Umbilical cord (tissue), 2 donors: ENCODE measurements around the gene ADCYAP1. TPM values are rescaled to one million over a fixed set of nuclear protein-coding genes. Genes with fewer than 3 reads are reported as not detected.

Source experiments
- DNase-seq: peaks from one replicate; pipeline ENCODE4 v3.0.0-alpha.2; 2015; ENCODE audit warnings: low spot score
- total RNA-seq: library from RNA; depleted of rRNA; stranded (reverse); fragments of >200 nt; gene quantifications from one replicate; pipeline ENCODE4 v1.2.3, GENCODE V29; 2014; ENCODE audit warnings: low replicate concordance; ENCODE audit not compliant: insufficient read depth

Gene ADCYAP1
- total RNA-seq, 1 donor from 2014 or later = 2.9 TPM

- DNase-seq = no peak
These were observed 4.4 kb downstream of the ADCYAP1 start for GRCh38 chr18:908758-909724.

DNA sequence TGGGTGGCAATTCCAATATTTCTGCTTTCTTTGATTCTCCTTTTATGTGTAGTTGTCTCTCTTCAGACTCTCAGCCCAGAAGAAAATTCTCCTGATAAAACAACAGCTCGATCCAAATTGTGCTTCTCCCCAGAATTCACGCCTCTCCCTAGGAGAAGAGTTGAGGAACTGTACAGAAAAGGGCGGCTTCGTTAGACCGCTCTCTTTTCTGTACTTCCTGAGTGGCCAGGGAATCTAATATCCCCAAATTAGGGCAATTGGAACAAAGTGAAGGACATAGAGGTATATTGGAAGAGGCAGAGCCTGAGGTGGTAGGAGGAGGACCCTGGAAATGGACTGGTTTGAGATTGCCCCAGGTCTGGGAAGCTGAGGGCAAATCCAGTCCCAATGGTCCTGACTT, 5.6 kb downstream of the ADCYAP1 start:
- DNase-seq = no peak

GRCh38 chr18:911025-911424, 6.4 kb downstream of the ADCYAP1 start:
- DNase-seq = no peak

DNA sequence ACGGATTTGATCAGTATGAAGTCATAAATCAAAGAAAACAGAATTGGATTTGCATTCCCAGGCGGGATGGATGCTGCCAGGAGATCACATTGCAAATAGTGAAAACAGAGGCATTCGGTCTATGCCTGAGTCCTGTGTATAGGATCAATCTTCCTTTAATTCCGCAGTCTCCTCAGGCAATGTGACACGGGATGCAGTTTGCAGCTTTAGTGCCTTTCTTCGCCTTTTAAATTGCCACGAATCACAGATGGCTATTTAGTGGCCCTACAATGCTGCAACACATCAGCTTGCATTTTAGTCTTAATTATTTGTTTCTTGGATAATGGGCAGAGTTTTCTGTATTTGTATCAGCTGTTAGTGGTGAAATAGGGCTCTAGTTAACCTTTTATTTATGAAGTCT, 6.8 kb downstream of the ADCYAP1 start:
- no peak for DNase-seq

DNA sequence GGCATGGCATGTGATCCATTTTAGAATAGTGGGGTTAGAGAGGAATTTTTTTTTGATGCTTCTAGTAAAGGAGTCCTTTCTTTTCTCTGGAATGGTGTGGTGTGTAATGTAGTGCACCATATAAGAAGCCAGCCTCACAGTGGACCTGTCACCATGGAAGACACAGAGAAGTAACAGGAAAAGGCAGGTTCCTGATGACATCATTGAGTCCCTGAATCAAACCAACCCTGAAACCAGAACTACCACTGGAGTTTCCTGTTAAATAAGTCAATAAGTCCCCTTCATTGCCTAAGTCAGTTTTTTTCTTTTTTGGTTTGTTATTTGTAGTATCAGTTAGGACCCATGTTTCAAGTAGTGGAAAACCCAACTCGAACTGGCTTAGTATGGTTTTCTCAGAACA, 11.9 kb downstream of the ADCYAP1 start:
- no peak for DNase-seq

DNA sequence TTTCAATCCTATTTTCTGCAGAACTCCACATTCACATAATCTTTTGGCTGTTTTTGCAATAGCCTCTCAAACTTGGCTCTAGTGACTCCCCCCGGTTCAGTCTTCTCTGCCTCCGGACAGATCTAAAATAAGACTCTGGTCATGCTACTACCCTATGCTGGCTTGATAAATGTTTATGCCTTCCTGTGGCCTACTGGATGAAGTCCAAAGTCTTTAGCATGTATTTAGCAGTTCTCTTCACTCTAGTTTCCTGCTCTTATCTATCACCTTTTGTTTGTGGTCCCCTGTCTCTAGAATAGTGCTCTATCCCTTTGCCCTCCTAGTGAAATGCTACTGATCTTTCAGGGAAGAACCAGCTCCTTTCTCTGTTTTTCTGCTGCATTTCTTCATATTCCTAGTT, 14.4 kb downstream of the ADCYAP1 start:
- no peak for DNase-seq

DNA sequence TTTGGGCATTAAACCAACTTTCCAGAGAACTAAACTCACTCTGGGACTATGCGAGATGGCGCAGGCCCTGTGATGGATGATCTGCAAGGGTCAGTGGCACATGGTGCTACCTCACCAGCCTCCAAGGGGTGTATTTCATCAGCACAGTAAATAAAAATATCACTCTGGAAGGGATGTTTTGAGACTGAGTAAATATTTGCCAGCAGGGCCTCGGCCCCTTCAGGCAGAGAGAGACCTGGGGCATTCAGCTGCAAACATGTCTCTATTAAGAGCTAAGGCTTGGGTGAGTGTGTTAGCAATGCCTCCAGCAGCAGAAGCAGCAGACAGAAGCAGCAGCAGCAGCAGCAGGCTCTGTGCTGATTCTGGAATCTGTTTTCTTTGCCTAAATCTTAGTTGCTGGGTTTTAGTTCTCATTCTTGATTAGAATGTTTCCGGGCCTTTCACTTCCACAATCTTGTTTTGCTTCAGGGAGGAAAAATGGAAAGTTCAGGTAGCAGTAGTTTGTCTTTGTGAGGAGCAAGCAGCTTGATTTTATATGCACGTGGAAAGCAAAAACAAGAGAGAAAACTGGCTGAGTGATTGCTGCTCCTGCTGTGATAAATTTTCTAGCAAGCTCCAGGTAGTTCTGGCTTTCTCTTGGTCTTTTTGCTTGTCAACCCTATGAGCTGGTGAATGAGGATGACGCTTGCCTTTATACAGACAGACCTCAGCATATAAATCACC, 18.6 kb downstream of the ADCYAP1 start:
- no peak for DNase-seq

DNA sequence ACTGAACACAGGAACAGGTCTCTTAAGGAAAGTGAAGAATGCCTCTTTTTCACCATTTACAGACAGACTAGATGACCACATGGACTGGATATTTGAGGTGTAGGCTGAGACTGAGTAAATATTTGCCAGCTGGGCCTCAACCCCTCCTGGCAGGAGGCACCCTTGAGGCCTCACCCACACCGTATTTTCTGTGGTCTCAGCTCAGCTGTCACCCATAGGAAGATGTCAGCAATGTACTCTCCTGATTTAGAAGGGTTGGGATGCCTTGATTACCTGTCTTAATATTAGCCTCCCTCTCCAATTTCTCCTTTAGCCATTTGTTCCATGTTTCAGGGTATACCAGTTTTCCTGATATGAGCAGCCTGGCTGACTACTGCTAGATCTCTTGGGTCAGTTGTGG, 20.3 kb downstream of the ADCYAP1 start:
- DNase-seq = no peak

DNA sequence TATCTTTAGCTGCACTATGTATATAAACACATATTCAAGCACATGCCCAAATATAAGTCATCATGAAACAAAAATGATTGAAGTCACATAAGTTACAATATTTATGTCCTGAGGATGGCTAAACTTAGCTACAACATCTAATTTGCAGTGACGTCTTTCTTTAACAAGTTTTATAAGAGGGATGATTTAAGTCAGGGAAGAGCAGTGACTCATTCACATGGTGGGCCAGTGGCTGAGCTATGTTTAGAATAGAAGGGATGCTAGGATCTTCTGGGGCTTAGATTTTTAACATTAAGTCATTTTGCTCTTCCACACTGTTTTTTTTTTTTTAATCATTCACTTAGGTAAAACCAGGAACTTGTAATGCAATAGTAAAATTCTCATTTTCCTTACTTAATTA, 22.3 kb downstream of the ADCYAP1 start:
- DNase-seq = no peak

DNA sequence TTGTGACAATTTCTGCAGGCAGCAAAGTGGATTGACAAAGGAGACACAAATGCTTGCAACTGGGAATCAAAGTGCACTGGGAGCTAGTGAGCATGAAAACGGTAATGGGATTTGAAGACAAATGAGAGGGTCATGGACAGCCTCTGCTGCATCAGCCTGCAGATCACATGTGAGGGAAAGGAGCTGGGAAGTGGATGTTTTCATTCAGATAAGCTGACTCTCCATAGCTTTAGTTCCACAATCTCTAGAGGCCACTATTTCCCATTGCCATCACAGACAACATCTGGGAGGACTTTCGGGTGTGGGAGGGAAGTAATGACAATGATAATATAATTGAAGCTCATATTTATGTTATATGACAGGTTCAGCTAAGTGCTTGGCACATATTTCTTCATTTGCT, 28.4 kb downstream of the ADCYAP1 start:
- DNase-seq = no peak

DNA sequence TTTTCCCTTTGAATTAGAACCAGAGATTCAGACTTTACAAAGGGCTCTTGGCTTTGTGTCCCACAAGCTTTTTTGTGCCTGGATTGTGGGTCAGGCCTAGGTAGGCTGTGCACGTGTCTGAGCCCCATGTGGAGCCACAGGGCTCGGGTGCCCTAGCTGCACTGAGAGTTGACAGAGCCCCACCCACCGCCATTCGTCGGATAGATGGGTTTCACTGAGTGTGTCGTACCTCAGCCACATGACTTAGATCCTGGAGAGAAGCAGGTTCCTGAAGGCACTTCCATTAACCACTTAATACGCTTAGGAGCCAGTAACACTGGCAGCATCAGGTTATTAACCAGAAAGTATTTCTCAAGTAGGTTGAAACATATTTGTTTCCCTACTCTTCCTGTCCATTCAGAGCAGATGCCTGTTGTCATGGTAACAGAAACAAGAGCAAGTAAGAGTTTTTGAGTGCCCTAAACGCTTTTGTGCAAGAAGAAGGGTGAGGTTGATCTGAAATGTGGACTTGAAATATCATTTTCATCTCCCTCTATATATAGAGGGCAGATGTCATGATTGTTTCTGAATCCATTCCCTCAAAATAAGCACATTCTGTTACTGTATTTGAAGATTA, 30.0 kb downstream of the ADCYAP1 start:
- DNase-seq = no peak

DNA sequence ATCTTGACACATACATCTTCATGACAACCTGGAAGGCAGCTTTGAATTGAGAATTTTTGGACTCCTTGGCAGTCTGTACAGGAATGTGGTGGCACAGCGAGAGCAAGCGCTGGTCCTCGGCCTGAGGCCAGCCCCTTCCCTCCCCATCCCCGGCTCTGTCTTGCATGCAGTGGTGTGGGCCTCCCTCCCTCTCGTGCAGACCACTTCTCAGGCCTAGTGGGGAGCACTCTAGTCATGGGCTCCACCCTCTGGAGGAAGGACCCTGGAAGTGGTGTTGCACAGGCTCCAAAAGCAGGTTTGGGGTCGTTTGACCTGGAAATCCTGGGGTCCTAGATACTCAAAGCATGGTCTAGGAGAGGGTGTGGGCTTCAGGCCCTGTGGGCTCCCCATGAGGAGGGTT, 32.3 kb downstream of the ADCYAP1 start:
- no peak for DNase-seq

DNA sequence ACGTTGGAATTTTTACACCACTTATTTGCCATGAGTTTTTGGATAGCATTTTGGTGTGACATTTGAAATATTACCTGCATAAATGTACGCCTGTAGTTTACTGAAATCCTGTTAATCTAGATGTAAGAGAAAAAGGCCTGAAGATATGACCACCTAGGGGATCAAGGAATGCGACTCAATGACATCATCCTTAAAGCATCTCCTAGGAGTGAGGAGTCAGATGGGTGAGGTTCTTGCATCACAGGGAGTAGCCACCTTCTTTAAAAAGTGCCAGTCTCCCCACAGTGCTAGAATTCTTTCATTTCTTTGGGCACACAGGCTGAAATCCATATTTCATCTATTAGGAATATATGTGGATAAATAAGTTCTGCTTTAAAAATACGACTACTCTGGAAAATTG, 34.5 kb downstream of the ADCYAP1 start:
- DNase-seq = no peak

GRCh38 chr18:939958-940357, 35.3 kb downstream of the ADCYAP1 start:
- DNase-seq = no peak

DNA sequence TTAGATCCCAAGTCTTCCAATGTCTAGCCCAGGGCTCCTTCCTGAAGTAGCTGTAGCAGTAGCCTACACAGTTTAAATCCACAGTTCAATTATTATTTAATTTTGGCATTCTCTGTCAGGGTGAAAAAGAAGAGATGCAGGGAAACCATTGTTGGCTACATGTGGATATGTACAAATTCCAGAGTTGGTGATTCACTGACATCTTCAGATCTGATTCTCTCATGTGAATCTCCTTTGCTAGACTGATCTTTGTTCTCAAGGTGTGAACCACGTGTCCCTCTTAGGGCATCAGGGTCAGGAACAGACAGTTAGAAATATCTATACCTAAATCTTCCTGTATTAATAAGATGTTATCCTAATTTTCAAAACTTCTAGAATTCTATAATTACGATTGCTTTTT, 36.7 kb downstream of the ADCYAP1 start:
- DNase-seq = no peak

DNA sequence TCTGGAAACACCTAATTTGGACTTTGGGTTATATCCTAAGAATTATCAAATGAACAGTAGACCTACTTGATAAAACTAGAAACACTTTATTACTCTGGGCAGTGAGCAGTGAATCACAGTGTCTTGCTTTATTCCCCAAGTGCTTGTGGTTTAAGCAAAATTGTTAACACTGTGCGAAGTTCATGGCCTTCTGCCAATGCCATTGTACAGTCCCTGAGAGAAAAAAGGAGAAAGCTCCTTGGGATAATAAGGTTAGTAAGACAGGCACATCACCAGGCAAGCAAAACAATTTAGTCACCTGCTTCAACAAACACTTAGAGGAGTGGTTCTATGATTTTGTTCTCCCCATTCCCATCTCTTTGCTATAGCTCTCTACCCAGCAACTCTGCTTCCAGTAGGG, 39.8 kb downstream of the ADCYAP1 start:
- no peak for DNase-seq

GRCh38 chr18:949724-950631, 45.3 kb downstream of the ADCYAP1 start:
- DNase-seq = no peak

DNA sequence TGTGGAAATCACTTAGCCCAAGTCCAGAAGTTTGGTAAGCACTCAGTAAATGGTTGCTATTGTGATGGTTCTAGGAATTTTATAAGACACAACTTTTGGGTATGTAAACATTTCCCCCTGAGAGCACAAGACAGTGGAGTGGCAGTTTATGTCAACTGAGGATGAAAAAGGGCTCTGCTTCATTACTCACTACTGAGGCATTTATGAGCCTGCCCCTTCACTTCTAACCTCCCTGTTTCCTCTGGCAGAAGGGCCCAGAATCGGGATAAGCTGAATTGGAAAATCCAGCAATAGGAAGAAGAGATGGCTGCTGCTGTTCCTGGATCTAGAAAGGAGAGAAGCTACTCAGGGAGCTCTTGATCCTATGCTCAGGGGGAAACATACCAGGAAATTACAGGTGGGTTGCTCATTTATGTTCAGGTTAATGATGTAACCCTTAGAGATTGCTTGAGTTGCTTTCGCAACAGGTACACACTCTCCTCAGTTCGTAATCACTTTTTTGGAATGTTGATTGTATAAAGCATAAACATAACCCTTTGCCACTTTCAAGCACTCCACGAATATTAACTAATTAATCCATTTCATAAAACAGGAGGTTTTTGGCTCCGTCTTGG, 46.3 kb downstream of the ADCYAP1 start:
- DNase-seq = no peak

DNA sequence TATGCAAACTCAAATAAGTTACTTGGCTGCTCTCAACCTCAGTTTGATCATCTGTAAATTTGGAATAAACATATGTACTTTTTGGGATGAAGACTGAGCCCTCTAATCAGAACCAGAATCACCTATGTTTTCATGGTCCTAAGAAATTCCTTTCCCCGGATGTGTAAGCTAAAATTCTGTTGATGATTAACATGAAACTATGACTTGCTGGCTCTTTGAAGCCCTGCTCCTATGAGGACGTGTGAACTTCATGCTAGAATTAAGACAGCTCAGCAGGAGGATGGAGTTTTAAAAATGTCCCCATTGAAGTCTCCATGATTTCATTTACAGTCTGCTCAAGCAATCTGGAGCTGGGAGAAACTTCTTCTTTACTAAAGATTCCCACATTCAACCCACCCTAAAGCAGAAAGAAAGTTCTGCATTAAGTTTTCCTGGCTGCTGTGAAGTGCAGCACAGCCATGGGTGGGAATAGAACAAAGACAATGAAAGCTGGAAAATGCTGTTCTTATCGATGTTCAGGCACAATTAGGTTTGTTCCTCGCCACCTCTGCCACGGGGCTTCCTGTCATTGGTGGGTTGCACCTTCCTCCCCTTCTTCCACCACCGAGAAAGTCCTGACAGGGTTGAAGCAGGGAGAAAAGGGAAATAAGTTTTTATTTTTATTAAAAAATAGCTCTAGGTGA, 50.9 kb downstream of the ADCYAP1 start:
- no peak for DNase-seq

GRCh38 chr18:957829-958228, 53.2 kb downstream of the ADCYAP1 start:
- no peak for DNase-seq
